Measurements from ENCODE around the gene LY6G5B. TPM values are rescaled to one million over a fixed set of nuclear protein-coding genes. Genes with fewer than 3 reads are reported as not detected.
"Not testable (repeated sequence)": the region's sequence is repeated elsewhere in the genome, so short reads cannot be mapped to it uniquely, and the experiment has no call there.

LY6G5B gene
- total and polyA plus RNA-seq, 2 donors (not counting 3 experiments of a cell fraction or from before 2014, with no cell fraction given): 15.4 to 25.0 TPM

- intact Hi-C loops (cut with micrococcal nuclease): no loop called here
- no peaks in the 10 kb centered on the region for H3K9me3 ChIP-seq (replicated peaks; ENCODE audit: control insufficient read depth, insufficient read depth, low read length)
- H4K20me1 ChIP-seq (replicated peaks; ENCODE audit: control insufficient read depth, extremely low read depth, insufficient read depth, low read length): no peaks in the 10 kb centered on the region
- H3K27me3 ChIP-seq (ENCODE audit: control insufficient read depth in 2 of 2, insufficient read depth in 2 of 2, low read length in 2 of 2): no peaks in the 10 kb centered on the region
- H3K9ac ChIP-seq (replicated peaks; ENCODE audit: extremely low read depth, insufficient read depth, low read length): no peak overlapping the region
- DNase-seq (ENCODE audit: low read depth, low spot score) (no peak), FAIRE-seq (no peak)
- H3K79me2 ChIP-seq (ENCODE audit: control insufficient read depth, insufficient read depth, low read length): no peaks in the 10 kb centered on the region
- H3K4me2 ChIP-seq (ENCODE audit: insufficient read depth, low read length): no peak overlapping the region
- CTCF ChIA-PET: no interaction called here
- POLR2A ChIA-PET: no interaction called here
- H3K36me3 ChIP-seq (ENCODE audit: control insufficient read depth in 2 of 2, extremely low read depth in 1 of 2, insufficient read depth in 2 of 2, low read length in 2 of 2): no peaks in the 10 kb centered on the region
- dilution Hi-C loops (cut with MboI; ENCODE audit: extremely low pct_ligation_motif_present, low sequenced_read_pairs): no loop called here
- peaks cover 8% of the 10 kb centered on the region for H3K4me1 ChIP-seq (ENCODE audit: control insufficient read depth, extremely low read depth, insufficient read depth, low read length)
- no peaks in the 10 kb centered on the region for H3K9me1 ChIP-seq (replicated peaks; ENCODE audit: control insufficient read depth, extremely low read depth, insufficient read depth, low read length)
- no peak overlapping the region for H3K27ac ChIP-seq (ENCODE audit: insufficient read depth, low read depth, low read length)
- no peak overlapping the region for H2AFZ ChIP-seq (ENCODE audit: low read depth, low read length)
- no peak for TF ChIP-seq EZH2 (IDR thresholded peaks at IDR 0.05; ENCODE audit: borderline replicate concordance, low read depth, low read length, severe bottlenecking)
- no peak for TF ChIP-seq JUN (IDR thresholded peaks at IDR 0.05; ENCODE audit: borderline replicate concordance, insufficient read depth, insufficient read length, low read depth)
- TF ChIP-seq MYC (IDR thresholded peaks at IDR 0.05; ENCODE audit: low read depth, low read length): no peak
- no peak for TF ChIP-seq POLR2A (IDR thresholded peaks at IDR 0.05; ENCODE audit: low read depth, low read length)
- TF ChIP-seq POLR2AphosphoS5 (IDR thresholded peaks at IDR 0.05; ENCODE audit: insufficient read depth, low read depth, low read length): no peak
- TF ChIP-seq GATA2 (IDR thresholded peaks at IDR 0.05; ENCODE audit: insufficient read depth, insufficient read length, low read depth, low read length): no peak
- no peak for TF ChIP-seq FOS (IDR thresholded peaks at IDR 0.05; ENCODE audit: borderline replicate concordance, insufficient read depth, low read length)
- no peak for TF ChIP-seq MAX (IDR thresholded peaks at IDR 0.05; ENCODE audit: insufficient read depth, insufficient read length)
- no peak for TF ChIP-seq CTCF (IDR thresholded peaks at IDR 0.05; ENCODE audit: extremely low read depth in 1 of 2, insufficient read depth in 1 of 2, low read depth in 1 of 2, low read length in 2 of 2)
- BruUV-seq (replicated peaks): no TSS peak
- no peak overlapping the region for H3K4me3 ChIP-seq (replicated peaks in 1 of 3; ENCODE audit: insufficient read depth in 1 of 3, low read depth in 1 of 3, low read length in 3 of 3)
Measured at GRCh38 chr6:31708224-31708623, 38.4 kb downstream of the LY6G5B start.

- POLR2A ChIA-PET; H3K27me3 ChIP-seq (ENCODE audit: control insufficient read depth in 2 of 2, insufficient read depth in 2 of 2, low read length in 2 of 2); H2AFZ ChIP-seq (ENCODE audit: low read depth, low read length); H3K4me1 ChIP-seq (ENCODE audit: control insufficient read depth, extremely low read depth, insufficient read depth, low read length); H3K36me3 ChIP-seq (ENCODE audit: control insufficient read depth in 2 of 2, extremely low read depth in 1 of 2, insufficient read depth in 2 of 2, low read length in 2 of 2); H3K4me3 ChIP-seq (replicated peaks in 1 of 3; ENCODE audit: insufficient read depth in 1 of 3, low read depth in 1 of 3, low read length in 3 of 3); intact Hi-C loops (cut with micrococcal nuclease); DNase-seq (ENCODE audit: low read depth, low spot score); dilution Hi-C loops (cut with MboI; ENCODE audit: extremely low pct_ligation_motif_present, low sequenced_read_pairs); FAIRE-seq; H3K4me2 ChIP-seq (ENCODE audit: insufficient read depth, low read length); H3K9ac ChIP-seq (replicated peaks; ENCODE audit: extremely low read depth, insufficient read depth, low read length); CTCF ChIA-PET; H3K9me1 ChIP-seq (replicated peaks; ENCODE audit: control insufficient read depth, extremely low read depth, insufficient read depth, low read length); H3K79me2 ChIP-seq (ENCODE audit: control insufficient read depth, insufficient read depth, low read length); BruUV-seq (replicated peaks); H3K27ac ChIP-seq (ENCODE audit: insufficient read depth, low read depth, low read length); H3K9me3 ChIP-seq (replicated peaks; ENCODE audit: control insufficient read depth, insufficient read depth, low read length); H4K20me1 ChIP-seq (replicated peaks; ENCODE audit: control insufficient read depth, extremely low read depth, insufficient read depth, low read length): not testable (repeated sequence)
Measured at GRCh38 chr6:31709157-31709556, 39.4 kb downstream of the LY6G5B start.
